ENCODE measurements around the gene SEPTIN12.

DNA sequence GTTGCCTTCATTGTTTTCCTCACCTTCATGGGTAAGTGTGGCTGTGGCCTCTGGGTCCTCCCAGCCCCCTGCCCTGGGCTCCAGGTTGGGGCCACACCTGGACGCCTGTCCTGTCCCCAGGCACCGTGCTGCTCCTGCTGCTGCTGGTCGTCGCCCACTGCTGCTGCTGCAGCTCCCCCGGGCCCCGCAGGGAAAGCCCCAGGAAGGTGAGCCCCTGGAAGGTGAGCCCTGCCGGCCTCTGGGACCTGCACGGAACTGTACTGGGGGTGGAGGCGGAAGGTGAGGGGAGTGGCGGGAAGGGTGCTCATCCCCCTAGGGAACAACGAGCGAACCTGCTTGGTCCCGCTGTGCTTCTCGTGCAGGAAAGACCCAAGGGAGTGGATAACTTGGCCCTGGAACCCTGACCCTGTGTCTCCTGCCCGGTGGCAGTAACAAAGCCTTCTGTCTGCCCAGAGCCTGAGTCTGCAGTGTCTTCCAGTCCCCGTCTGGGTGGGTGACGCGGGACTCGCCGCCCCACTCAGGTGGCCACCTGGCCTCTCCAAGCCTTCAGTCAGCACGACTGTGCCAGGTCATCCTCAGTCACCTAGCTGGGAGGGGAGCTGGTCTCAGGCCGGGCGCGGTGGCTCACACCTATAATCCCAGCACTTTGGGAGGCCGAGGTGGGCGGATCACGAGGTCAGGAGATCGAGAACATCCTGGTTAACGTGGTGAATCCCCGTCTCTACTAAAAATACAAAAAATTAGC is 7.9 kb upstream of the SEPTIN12 start:
- TF ChIP-seq POLR2A (IDR thresholded peaks at IDR 0.05), result no peak
- TF ChIP-seq, protein P1, sequence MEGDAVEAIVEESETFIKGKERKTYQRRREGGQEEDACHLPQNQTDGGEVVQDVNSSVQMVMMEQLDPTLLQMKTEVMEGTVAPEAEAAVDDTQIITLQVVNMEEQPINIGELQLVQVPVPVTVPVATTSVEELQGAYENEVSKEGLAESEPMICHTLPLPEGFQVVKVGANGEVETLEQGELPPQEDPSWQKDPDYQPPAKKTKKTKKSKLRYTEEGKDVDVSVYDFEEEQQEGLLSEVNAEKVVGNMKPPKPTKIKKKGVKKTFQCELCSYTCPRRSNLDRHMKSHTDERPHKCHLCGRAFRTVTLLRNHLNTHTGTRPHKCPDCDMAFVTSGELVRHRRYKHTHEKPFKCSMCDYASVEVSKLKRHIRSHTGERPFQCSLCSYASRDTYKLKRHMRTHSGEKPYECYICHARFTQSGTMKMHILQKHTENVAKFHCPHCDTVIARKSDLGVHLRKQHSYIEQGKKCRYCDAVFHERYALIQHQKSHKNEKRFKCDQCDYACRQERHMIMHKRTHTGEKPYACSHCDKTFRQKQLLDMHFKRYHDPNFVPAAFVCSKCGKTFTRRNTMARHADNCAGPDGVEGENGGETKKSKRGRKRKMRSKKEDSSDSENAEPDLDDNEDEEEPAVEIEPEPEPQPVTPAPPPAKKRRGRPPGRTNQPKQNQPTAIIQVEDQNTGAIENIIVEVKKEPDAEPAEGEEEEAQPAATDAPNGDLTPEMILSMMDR (IDR thresholded peaks at IDR 0.05), result no peak
